WTC11 (cell line): ENCODE measurements around the gene RHEB. TPM values are rescaled to one million over a fixed set of nuclear protein-coding genes. Genes with fewer than 3 reads are reported as not detected.

ENCODE experiments used
- ATAC-seq: fragments of 200-7000 bp; cut with Tn5 transposase; 2 replicates; pipeline ENCODE4 v1.10.0; 2021; ENCODE audit warnings: mild to moderate bottlenecking, moderate library complexity
- CTCF ChIA-PET: fragments of 300-600 bp; sonication (Branson Sonifier 250); formaldehyde crosslinking; loops from one replicate; lab custom pipeline; 2021; ENCODE audit warnings: antibody characterized with exemption; lab: Charles Lee
- POLR2A ChIA-PET: fragments of 350-600 bp; sonication (Branson Sonifier 250); formaldehyde crosslinking; loops from one replicate; lab custom pipeline; 2021; ENCODE audit warnings: antibody characterized with exemption; lab: Charles Lee
- DNase-seq: peaks from one replicate; pipeline ENCODE4 v3.0.0; 2021; ENCODE audit warnings: low spot score
- H3K27ac Mint-ChIP-seq: 2 replicates; pipeline ENCODE4 v1.8.0; 2021; ENCODE audit warnings: mixed read lengths
- H3K27me3 Mint-ChIP-seq: 2 replicates; pipeline ENCODE4 v1.8.0; 2021; ENCODE audit warnings: low read depth, mild to moderate bottlenecking, moderate library complexity, mixed read lengths
- H3K36me3 Mint-ChIP-seq: 2 replicates; pipeline ENCODE4 v1.8.0; 2021; ENCODE audit warnings: mixed read lengths
- H3K4me1 Mint-ChIP-seq: 2 replicates; pipeline ENCODE4 v1.8.0; 2022; ENCODE audit warnings: mixed read lengths
- H3K4me3 Mint-ChIP-seq: 2 replicates; pipeline ENCODE4 v1.8.0; 2021; ENCODE audit warnings: mild to moderate bottlenecking, moderate library complexity, mixed read lengths
- H3K9me3 Mint-ChIP-seq: 2 replicates; pipeline ENCODE4 v1.8.0; 2021; ENCODE audit warnings: mixed read lengths
- GTF2I ChIP-seq: fragments of 250-450 bp; sonication (Bioruptor Pico); conservative IDR thresholded peaks from 2 replicates; pipeline ENCODE4 v1.4.0; 2021; ENCODE audit warnings: mild to moderate bottlenecking
- MXD4 ChIP-seq: fragments of 250-450 bp; sonication (Bioruptor Pico); IDR thresholded peaks from 2 replicates; pipeline ENCODE4 v1.8.0; 2021; ENCODE audit warnings: mild to moderate bottlenecking, moderate library complexity, borderline replicate concordance
- OVOL2 ChIP-seq: fragments of 250-450 bp; sonication (Bioruptor Pico); IDR thresholded peaks from 2 replicates; pipeline ENCODE4 v1.9.0; 2021; ENCODE audit warnings: mild to moderate bottlenecking, borderline replicate concordance
- SOX15 ChIP-seq: fragments of 250-450 bp; sonication (Bioruptor Pico); IDR thresholded peaks from 2 replicates; pipeline ENCODE4 v1.9.0; 2021; ENCODE audit warnings: mild to moderate bottlenecking
- TEAD4 ChIP-seq: sonication (generic); formaldehyde crosslinking; IDR thresholded peaks from 2 replicates; pipeline ENCODE4 v1.8.0; 2022; ENCODE audit warnings: mild to moderate bottlenecking, missing genetic modification reagents
- TP53 ChIP-seq: sonication (generic); formaldehyde crosslinking; IDR thresholded peaks from 2 replicates; pipeline ENCODE4 v1.8.1; 2023; ENCODE audit warnings: mild to moderate bottlenecking, missing genetic modification reagents
- ZNF232 ChIP-seq: sonication (generic); formaldehyde crosslinking; IDR thresholded peaks from 2 replicates; pipeline ENCODE4 v1.8.0; 2022; ENCODE audit warnings: mild to moderate bottlenecking, missing genetic modification reagents
- ZNF423 ChIP-seq: fragments of 250-450 bp; sonication (Bioruptor Pico); IDR thresholded peaks from 2 replicates; pipeline ENCODE4 v2.1.2; 2022; ENCODE audit warnings: mild to moderate bottlenecking, moderate library complexity
- total RNA-seq: library from RNA; stranded (reverse); gene quantifications from 3 replicates; pipeline ENCODE4 v1.2.3, GENCODE V29; 2021
- TF ChIP-seq, protein P1 (sequence below): fragments of 250-450 bp; sonication (Bioruptor Pico); IDR thresholded peaks from 2 replicates; pipeline ENCODE4 v1.9.0; 2021; ENCODE audit warnings: mild to moderate bottlenecking, borderline replicate concordance
- TF ChIP-seq, protein P2 (sequence below): sonication (generic); formaldehyde crosslinking; IDR thresholded peaks from 2 replicates; pipeline ENCODE4 v1.8.1; 2023; ENCODE audit warnings: mild to moderate bottlenecking, moderate library complexity, missing genetic modification reagents
- TF ChIP-seq, protein P3 (sequence below): fragments of 250-450 bp; sonication (Bioruptor Pico); conservative IDR thresholded peaks from 2 replicates; pipeline ENCODE4 v1.9.0; 2021; ENCODE audit warnings: mild to moderate bottlenecking
- TF ChIP-seq, protein P4 (sequence below): sonication (generic); formaldehyde crosslinking; IDR thresholded peaks from 2 replicates; pipeline ENCODE4 v1.8.1; 2023; ENCODE audit warnings: mild to moderate bottlenecking, missing genetic modification reagents
- TF ChIP-seq, protein P5 (sequence below): sonication (generic); formaldehyde crosslinking; IDR thresholded peaks from 2 replicates; pipeline ENCODE4 v1.8.1; 2023; ENCODE audit warnings: mild to moderate bottlenecking, missing genetic modification reagents, moderate library complexity
- TF ChIP-seq, protein P6 (sequence below): sonication (generic); formaldehyde crosslinking; IDR thresholded peaks from 2 replicates; pipeline ENCODE4 v1.8.0; 2022; ENCODE audit warnings: mild to moderate bottlenecking, missing genetic modification reagents
- TF ChIP-seq, protein P7 (sequence below): sonication (generic); formaldehyde crosslinking; conservative IDR thresholded peaks from 2 replicates; pipeline ENCODE4 v1.8.1; 2023; ENCODE audit warnings: mild to moderate bottlenecking, low read depth, missing genetic modification reagents, moderate library complexity

RHEB gene
- total RNA-seq, 1 experiment from 2014 or later, result 133 TPM

DNA sequence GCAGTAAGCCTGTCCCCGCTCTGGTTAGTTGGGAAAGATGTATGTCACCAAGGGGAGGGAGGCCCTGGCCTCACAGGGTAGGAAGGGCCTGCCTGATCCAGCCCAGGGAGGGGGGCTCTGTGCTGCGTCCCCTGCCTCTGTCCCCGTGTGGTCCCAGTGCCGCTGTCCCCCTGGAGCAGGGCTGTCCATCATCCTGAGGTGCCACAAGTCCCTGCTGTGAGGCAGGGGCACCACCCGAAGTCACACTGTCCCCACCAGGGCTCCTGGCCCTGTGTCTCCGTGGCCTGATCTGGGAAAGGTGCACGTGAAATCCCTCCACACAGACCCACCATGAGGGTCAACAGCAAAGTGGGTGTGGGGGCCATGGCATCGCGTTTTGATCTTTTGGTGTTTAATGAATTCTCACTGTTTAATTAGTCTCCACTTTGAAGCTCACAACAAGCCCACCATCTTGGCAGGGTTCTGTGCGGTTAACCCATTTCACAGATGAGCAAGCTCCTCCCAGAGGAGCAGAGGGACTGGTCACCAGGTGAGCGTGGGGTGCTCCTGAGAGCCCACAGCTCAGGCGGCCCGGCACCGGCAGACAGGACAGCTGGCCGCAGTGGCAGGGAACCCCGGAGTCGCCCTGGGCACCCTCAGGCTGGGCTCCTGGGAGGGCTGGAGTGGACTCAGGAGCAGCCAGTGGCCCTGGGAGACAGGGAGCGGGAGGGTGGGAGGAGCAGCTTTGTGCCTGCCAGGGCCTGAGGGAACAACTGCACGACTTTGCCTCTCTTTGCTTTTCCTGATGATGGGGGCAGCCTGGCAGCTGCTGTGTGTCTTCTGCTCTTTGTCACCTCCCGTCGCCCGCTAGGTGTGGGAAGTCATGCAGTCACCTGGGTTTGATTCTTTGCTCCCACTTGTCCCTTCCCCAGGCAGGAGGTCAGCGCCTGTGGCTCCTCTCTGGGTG, 67.8 kb downstream of the RHEB start (continued):
- TF ChIP-seq, protein P1, sequence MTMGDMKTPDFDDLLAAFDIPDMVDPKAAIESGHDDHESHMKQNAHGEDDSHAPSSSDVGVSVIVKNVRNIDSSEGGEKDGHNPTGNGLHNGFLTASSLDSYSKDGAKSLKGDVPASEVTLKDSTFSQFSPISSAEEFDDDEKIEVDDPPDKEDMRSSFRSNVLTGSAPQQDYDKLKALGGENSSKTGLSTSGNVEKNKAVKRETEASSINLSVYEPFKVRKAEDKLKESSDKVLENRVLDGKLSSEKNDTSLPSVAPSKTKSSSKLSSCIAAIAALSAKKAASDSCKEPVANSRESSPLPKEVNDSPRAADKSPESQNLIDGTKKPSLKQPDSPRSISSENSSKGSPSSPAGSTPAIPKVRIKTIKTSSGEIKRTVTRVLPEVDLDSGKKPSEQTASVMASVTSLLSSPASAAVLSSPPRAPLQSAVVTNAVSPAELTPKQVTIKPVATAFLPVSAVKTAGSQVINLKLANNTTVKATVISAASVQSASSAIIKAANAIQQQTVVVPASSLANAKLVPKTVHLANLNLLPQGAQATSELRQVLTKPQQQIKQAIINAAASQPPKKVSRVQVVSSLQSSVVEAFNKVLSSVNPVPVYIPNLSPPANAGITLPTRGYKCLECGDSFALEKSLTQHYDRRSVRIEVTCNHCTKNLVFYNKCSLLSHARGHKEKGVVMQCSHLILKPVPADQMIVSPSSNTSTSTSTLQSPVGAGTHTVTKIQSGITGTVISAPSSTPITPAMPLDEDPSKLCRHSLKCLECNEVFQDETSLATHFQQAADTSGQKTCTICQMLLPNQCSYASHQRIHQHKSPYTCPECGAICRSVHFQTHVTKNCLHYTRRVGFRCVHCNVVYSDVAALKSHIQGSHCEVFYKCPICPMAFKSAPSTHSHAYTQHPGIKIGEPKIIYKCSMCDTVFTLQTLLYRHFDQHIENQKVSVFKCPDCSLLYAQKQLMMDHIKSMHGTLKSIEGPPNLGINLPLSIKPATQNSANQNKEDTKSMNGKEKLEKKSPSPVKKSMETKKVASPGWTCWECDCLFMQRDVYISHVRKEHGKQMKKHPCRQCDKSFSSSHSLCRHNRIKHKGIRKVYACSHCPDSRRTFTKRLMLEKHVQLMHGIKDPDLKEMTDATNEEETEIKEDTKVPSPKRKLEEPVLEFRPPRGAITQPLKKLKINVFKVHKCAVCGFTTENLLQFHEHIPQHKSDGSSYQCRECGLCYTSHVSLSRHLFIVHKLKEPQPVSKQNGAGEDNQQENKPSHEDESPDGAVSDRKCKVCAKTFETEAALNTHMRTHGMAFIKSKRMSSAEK (CRISPR knock-in tag), result no peak
- TF ChIP-seq, protein P2, sequence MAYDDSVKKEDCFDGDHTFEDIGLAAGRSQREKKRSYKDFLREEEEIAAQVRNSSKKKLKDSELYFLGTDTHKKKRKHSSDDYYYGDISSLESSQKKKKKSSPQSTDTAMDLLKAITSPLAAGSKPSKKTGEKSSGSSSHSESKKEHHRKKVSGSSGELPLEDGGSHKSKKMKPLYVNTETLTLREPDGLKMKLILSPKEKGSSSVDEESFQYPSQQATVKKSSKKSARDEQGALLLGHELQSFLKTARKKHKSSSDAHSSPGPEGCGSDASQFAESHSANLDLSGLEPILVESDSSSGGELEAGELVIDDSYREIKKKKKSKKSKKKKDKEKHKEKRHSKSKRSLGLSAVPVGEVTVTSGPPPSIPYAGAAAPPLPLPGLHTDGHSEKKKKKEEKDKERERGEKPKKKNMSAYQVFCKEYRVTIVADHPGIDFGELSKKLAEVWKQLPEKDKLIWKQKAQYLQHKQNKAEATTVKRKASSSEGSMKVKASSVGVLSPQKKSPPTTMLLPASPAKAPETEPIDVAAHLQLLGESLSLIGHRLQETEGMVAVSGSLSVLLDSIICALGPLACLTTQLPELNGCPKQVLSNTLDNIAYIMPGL (CRISPR knock-in tag), result no peak
- TF ChIP-seq ZNF232 (CRISPR knock-in tag), result no peak
- TF ChIP-seq, protein P3, sequence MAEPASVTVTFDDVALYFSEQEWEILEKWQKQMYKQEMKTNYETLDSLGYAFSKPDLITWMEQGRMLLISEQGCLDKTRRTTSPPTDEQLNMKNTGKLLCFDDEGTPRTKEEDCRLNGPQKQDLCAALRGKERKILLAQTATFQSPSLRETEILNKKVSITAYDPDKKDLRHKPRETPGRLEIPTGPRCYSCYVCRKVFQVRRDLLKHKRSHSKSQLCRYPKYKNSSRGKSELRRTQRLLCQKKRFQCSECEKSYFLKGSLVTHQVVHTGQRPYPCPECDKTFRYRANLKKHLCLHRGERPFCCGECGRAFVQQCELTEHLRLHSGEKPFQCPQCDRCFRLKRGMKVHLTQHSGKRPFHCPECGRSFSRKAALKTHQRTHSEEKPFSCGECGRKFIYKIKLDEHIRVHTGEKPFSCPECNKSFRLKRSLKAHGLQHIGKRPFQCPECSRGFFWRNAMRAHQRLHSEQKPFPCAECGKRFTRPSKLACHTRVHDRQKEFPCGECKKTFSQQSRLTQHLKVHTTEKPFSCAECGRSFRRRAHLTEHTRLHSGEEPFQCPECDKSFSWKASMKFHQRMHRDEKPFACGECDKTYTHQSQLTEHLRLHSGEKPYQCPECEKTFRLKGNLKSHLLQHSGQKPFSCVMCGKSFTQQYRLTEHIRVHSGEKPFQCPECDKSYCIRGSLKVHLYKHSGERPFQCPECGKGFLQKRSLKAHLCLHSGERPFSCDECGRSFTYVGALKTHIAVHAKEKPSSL (CRISPR knock-in tag), result no peak
- TF ChIP-seq MXD4 (CRISPR knock-in tag), result no peak
- TF ChIP-seq, protein P4, sequence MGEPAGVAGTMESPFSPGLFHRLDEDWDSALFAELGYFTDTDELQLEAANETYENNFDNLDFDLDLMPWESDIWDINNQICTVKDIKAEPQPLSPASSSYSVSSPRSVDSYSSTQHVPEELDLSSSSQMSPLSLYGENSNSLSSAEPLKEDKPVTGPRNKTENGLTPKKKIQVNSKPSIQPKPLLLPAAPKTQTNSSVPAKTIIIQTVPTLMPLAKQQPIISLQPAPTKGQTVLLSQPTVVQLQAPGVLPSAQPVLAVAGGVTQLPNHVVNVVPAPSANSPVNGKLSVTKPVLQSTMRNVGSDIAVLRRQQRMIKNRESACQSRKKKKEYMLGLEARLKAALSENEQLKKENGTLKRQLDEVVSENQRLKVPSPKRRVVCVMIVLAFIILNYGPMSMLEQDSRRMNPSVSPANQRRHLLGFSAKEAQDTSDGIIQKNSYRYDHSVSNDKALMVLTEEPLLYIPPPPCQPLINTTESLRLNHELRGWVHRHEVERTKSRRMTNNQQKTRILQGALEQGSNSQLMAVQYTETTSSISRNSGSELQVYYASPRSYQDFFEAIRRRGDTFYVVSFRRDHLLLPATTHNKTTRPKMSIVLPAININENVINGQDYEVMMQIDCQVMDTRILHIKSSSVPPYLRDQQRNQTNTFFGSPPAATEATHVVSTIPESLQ (CRISPR knock-in tag), result no peak
- no peak for TF ChIP-seq GTF2I (CRISPR knock-in tag)
- TF ChIP-seq, protein P5, sequence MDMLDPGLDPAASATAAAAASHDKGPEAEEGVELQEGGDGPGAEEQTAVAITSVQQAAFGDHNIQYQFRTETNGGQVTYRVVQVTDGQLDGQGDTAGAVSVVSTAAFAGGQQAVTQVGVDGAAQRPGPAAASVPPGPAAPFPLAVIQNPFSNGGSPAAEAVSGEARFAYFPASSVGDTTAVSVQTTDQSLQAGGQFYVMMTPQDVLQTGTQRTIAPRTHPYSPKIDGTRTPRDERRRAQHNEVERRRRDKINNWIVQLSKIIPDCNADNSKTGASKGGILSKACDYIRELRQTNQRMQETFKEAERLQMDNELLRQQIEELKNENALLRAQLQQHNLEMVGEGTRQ (CRISPR knock-in tag), result no peak
- TF ChIP-seq TEAD4, result no peak
- TF ChIP-seq OVOL2, result no peak

DNA sequence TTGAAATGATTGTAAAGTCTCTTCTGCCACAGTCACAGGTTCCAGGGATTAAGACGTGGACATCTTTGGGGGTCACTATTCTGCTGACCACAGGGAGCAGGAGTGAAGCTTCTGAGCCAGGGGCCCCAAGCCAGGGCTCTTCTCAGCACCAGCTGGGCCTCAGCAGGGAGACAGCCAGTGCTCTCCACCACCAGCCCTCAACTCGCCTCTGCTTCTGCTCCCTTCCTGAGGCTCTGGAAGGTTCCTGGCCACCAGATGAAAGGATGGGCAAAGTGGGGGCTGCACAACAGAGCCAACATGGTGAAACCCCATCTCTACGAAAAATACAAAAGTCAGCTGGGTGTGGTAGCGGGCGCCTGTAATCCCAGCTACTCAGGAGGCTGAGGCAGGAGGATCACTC, 68.5 kb downstream of the RHEB start:
- Mint-ChIP-seq H3K27ac (no peak overlapping the region), H3K4me1 (peaks cover 40% of the 10 kb centered on the region), H3K27me3 (peaks cover 15% of the 10 kb centered on the region), H3K36me3 (no peaks in the 10 kb centered on the region), H3K9me3 (no peaks in the 10 kb centered on the region), H3K4me3 (no peak overlapping the region)
- ChIA-PET POLR2A (interaction anchor here (0.5 kb wide), 1 partner anchor 1128 kb away, joined by 3 read pairs; no protein-coding TSS in a partner anchor), CTCF (interaction anchor here (0.7 to 0.8 kb wide), 2 partner anchors 20 to 80 kb away, joined by 3 read pairs; no protein-coding TSS in a partner anchor)
- no peak for ATAC-seq
- no peak for DNase-seq
- TF ChIP-seq SOX15 (CRISPR knock-in tag), result no peak
- TF ChIP-seq ZNF423 (CRISPR knock-in tag), result no peak
- TF ChIP-seq, protein P6, sequence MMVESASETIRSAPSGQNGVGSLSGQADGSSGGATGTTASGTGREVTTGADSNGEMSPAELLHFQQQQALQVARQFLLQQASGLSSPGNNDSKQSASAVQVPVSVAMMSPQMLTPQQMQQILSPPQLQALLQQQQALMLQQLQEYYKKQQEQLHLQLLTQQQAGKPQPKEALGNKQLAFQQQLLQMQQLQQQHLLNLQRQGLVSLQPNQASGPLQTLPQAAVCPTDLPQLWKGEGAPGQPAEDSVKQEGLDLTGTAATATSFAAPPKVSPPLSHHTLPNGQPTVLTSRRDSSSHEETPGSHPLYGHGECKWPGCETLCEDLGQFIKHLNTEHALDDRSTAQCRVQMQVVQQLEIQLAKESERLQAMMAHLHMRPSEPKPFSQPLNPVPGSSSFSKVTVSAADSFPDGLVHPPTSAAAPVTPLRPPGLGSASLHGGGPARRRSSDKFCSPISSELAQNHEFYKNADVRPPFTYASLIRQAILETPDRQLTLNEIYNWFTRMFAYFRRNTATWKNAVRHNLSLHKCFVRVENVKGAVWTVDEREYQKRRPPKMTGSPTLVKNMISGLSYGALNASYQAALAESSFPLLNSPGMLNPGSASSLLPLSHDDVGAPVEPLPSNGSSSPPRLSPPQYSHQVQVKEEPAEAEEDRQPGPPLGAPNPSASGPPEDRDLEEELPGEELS (CRISPR knock-in tag), result no peak
- TF ChIP-seq TP53 (CRISPR knock-in tag), result no peak
- TF ChIP-seq, protein P7, sequence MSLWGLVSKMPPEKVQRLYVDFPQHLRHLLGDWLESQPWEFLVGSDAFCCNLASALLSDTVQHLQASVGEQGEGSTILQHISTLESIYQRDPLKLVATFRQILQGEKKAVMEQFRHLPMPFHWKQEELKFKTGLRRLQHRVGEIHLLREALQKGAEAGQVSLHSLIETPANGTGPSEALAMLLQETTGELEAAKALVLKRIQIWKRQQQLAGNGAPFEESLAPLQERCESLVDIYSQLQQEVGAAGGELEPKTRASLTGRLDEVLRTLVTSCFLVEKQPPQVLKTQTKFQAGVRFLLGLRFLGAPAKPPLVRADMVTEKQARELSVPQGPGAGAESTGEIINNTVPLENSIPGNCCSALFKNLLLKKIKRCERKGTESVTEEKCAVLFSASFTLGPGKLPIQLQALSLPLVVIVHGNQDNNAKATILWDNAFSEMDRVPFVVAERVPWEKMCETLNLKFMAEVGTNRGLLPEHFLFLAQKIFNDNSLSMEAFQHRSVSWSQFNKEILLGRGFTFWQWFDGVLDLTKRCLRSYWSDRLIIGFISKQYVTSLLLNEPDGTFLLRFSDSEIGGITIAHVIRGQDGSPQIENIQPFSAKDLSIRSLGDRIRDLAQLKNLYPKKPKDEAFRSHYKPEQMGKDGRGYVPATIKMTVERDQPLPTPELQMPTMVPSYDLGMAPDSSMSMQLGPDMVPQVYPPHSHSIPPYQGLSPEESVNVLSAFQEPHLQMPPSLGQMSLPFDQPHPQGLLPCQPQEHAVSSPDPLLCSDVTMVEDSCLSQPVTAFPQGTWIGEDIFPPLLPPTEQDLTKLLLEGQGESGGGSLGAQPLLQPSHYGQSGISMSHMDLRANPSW (CRISPR knock-in tag), result no peak
